Stromal cell of bone marrow (primary cell): ENCODE data around the gene MLPH.

Source experiments
- DNase-seq: peaks from one replicate; pipeline ENCODE4 v3.0.0-alpha.2; 2012; ENCODE audit warnings: low read depth

The MLPH gene

DNA sequence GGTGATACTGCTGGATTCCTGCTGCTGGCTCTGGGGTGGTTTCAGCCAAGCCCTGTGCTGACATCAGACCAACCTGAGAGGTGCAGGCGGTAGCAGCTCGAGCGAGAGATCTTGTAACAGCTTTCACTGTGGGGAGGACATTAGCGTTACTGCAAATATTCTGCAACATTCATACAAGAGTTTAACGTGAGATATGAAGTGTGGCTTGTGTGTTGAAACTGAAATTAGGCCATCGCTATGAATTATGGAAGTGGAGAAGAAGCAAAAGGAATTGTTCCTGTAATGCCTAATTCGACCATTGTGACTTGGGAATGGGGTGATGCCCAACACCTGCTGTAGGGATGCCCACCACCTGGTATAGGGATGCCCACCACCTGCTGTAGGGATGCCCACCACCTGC lies 6.5 kb upstream of the MLPH start:
- DNase-seq = no peak

DNA sequence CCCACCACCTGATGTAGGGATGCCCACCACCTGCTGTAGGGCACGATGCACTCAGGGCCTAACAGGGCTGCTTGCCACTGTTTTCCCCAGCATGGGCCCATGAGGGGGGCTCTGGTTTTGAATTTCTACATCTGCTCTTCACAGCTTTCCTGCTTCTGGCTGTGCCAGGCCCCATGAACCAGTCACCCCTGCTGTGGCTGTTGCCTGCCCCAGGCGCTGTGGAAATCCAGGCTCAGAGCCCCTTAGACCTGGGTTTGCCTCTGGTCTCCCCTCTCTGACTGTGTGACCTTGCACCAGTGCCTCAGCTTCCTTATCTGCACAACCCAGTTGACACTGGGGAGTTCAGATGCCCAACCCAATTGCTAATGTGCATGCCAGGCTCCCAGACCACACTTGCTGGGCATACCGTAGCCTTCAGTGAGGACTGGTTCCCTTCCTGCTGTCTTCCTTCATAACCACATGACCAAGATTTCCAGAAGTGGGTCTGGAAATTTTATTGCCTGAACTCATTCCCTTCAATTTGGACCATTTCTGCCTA lies 6.0 kb upstream of the MLPH start:
- DNase-seq = no peak

- DNase-seq = peak; percentile 81
Observed at GRCh38 chr2:237482485-237482884, 4.6 kb upstream of the MLPH start.

DNA sequence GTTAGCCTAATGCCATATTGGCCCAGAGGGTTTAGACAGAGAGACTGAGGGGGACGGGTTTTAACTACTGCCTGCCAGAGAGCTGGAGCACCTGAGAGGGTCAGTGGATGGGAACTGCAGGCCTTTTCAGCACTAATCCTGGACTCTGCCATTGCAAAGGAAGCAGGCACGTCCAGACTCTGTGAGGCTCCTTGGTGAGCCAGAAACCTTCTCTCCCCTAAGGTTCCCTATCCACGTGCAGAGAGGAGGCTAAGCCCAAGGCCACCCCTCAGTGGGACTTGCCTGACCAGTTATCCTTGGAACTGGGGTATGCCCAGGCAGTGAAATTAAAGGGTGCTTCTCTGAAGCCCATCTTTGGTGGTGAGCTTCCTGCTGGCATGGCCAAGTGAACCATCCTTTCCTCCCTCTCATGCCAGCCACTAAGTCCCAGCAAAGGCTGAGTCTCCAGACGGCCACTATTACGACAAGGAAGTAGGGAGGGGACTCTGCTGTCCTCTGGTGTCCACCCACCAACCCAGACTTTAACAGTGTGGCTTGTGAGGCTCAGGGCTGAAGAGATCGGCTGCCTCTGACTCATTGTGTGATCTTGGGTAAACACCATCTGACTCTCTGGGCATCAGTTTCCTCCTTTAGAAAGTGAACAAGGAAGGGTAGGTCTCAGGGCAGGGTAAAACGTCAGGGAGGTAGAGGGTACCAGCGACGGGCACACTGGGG lies 3.9 kb upstream of the MLPH start:
- DNase-seq = peak; percentile 76

DNA sequence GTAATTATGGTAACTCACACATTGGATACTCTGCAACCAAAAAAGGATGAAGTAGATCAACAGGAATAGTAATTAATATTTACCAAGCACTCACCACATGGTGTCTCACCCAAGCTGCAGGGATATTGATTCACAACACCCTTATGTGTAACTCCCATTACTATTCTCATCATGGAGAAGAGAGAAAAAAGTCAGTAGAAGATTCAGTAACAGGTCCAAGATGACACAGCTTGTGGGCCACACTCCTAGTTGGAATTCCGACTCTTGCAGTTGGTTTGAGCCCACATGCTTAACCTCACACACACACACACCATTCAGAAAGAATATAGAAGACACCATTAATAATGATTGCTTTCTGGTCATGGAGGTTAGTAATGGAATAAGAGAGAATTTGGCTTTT lies 1.7 kb upstream of the MLPH start:
- no peak for DNase-seq

- DNase-seq = no peak
Observed at GRCh38 chr2:237485844-237486243, 1.2 kb upstream of the MLPH start.

- DNase-seq = no peak
Observed at GRCh38 chr2:237486334-237486818, 675 bp upstream of the MLPH start.

DNA sequence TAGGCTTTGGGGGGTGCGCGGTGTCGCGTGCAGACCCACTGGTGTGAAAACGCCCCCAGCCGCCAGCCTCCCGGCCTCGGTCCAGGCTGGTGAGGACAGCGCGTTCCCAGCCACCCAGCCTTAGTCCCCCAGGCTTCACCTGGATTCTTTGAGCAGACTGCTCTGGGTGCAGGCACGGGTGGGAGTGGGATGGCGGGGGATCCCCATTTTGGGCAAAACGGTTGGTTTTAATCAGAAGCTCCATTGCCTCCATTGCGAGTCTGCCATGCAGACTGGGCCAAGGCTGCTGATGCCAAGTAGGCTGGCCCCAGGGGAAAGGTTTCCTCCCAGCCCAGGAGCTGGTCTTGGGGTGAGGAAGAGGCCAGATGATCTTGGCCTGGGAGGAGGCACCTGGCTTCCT lies 445 bp downstream of the MLPH start:
- no peak for DNase-seq

DNA sequence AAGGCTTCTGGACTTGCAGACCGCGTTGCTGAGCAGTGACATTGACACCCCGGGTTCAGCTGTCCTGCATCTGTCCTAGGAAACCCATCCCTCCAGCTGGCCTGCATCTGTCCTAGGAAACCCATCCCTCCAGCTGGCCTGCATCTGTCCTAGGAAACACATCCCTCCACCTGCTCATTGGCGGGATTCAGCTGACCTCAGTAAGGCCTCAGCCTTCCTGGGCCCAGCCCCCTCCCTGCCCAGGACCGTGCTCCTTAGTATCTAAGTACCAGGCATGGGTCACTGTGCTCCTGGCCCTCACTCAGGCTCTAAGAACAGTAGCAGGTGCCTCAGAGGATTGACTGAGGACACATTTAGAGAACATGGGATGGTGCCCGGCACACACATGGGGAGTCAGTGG lies 1.2 kb downstream of the MLPH start:
- no peak for DNase-seq

GRCh38 chr2:237488901-237489860 lies 2.1 kb downstream of the MLPH start:
- no peak for DNase-seq

- no peak for DNase-seq
Observed at GRCh38 chr2:237490009-237490711, 3.1 kb downstream of the MLPH start.

- no peak for DNase-seq
Observed at GRCh38 chr2:237490795-237491194, 3.7 kb downstream of the MLPH start.

DNA sequence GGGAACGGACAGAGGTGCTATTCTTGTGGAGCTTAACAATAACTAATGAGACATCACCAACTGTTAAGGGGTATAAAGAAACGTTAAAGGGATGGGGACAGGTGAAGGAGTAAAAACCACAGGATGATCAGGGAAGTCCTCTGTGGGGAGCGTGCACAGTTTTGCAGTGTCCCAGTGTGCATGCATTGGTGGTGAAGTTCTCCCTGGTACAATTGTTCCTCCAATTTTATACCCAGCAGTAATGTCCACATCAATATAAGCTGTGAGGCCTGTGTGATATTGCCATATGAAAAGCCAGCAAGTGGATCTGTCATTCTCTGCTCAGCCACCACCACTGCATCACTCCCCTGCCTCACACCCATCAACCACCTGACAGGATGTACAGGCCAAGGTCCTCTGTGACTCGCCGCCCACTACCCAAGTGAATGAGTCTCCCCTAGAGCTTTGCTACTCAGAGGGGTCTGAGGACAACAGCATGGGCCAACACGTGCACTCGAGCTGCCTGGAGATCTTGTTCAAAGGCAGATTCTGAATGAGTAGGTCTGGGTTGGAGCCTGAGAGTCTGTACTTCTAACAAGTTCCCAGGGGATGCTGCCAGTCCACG lies 4.6 kb downstream of the MLPH start:
- DNase-seq = no peak

DNA sequence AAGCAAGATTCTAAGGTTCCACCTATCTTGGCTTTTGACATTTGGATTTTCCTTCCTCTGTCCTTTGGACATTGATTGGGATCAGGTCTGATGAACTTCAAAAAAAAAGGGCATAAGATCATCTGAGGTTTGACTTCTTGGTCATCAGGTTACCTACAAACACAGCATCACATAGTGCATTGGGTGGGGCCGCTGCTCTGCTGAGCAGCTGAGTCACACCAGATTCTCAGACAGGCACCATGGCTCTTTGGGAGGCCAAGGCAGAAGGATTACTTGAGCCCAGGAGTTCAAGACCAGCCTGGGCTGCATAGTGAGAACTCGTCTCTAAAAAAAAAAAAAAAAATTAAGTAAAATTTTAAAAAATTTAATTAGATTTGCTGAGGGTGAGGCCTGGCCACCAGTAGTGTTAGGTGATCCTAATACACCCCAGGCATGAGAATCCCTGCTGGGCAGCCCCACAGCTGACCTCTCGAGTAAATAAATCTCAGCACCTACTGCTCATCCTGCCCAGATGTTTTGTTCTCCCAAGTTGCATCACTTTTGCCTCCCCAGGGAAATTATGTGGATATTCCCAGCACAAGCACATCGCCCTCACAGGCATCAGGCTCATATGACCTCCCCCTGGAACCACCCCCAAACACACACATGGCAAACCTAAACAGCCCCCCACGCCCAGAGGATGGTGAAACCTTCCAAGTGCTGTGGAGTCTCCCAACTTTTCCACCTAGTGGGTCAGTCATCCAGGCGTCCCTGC lies 5.3 kb downstream of the MLPH start:
- no peak for DNase-seq

GRCh38 chr2:237494066-237494465 lies 7.0 kb downstream of the MLPH start:
- no peak for DNase-seq

- no peak for DNase-seq
Observed at GRCh38 chr2:237495521-237496117, 8.6 kb downstream of the MLPH start.

GRCh38 chr2:237496428-237496827 lies 9.4 kb downstream of the MLPH start:
- DNase-seq = no peak

DNA sequence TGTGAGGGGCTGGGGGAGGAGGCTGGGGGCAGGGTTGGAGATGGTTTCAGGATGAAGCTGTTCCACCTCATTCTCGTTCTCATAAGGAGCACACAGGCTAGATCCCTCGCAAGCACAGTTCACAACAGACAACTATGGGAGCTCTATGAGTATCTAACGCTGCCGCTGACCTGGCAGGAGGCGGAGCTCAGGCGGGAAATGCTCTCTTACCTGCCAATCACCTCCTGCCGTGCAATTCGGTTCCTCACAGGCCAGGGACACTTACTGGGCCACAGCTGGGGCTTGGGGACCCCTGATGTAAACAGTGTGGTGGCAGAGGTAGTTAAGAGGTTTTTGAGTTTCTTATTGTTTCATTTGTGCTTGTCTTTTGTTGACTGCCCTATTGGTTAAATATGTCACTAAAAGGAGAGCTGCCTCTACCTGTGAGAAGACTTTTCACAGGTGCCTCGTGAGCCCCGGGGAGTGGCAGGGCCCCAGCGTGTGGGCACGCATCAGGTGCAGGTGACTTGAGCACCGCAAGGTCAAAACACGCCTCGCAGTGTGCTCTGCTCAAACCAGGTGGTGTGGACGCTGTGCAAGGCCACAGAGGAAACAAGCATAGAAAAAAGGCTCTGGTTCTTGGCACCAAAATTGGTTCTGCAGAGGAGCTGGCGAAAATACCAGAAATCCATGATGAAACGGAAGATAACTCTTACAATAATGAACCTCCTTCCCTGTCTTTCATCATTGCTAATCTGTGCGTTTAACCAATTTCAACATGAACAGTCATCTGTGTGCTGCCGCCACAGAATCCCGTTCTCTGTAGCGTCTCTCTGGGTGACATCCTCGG lies 10.2 kb downstream of the MLPH start:
- no peak for DNase-seq

DNA sequence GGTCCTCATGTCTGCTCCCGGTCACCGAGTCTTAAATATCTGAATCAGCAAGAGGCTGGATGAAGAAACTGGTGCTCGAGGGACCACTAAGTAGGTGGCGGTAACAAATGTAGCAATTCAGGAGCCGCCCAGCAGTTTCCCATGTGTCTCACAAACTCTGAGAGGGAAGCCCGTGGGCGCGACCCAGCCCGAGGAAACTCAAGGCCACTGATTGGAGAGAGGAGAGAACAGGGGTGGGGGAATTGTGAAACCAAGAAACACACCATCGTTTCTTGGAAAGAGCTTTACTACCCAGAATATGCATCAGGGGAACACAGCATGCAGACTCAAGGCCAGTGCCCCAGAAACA lies 10.8 kb downstream of the MLPH start:
- no peak for DNase-seq

GRCh38 chr2:237498341-237498740 lies 11.3 kb downstream of the MLPH start:
- DNase-seq = no peak
